Astrocyte of the cerebellum (primary cell): ENCODE data around the gene DPP6.

Experiments used
- DNase-seq: peaks from one replicate; pipeline ENCODE4 v3.0.0-alpha.2; 2011; ENCODE audit warnings: low read depth
- H3K4me3 ChIP-seq: 2 replicates; pipeline ENCODE4 v1.5.1; 2011; ENCODE audit warnings: mild to moderate bottlenecking, low read depth, low read length, moderate library complexity
- CTCF ChIP-seq: IDR thresholded peaks from 2 replicates; pipeline ENCODE4 v1.5.1; 2012; ENCODE audit warnings: low read length, low read depth, moderate library complexity, mild to moderate bottlenecking; ENCODE audit errors: missing control alignments
- in situ Hi-C: cut with HindIII; loops from 2 replicates; pipeline ENCODE4 v1.10.0; 2017; ENCODE audit warnings: low sequenced_read_pairs

Gene DPP6

GRCh38 chr7:154709840-154710520 is 657.8 kb downstream of the DPP6 start:
- no peak overlapping the region for H3K4me3 ChIP-seq
- in situ Hi-C loops, result no loop called here
- no peak for DNase-seq
- TF ChIP-seq CTCF, result no peak

- DNase-seq, result no peak
- H3K4me3 ChIP-seq, result no peak overlapping the region
- in situ Hi-C loops, result no loop called here
- no peak for TF ChIP-seq CTCF
These were observed 667.8 kb downstream of the DPP6 start for GRCh38 chr7:154720016-154720415.

GRCh38 chr7:154721086-154721485 is 668.9 kb downstream of the DPP6 start:
- no peak for DNase-seq
- no peak overlapping the region for H3K4me3 ChIP-seq
- no peak for TF ChIP-seq CTCF
- in situ Hi-C loops, result no loop called here

- TF ChIP-seq CTCF, result no peak
- H3K4me3 ChIP-seq, result no peak overlapping the region
- in situ Hi-C loops, result no loop called here
- DNase-seq, result no peak
These were observed 674.2 kb downstream of the DPP6 start for GRCh38 chr7:154726368-154726767.

- no peak for DNase-seq
- H3K4me3 ChIP-seq, result no peak overlapping the region
- in situ Hi-C loops, result no loop called here
- no peak for TF ChIP-seq CTCF
These were observed 676.9 kb downstream of the DPP6 start for GRCh38 chr7:154729056-154729455.

GRCh38 chr7:154735766-154736165 is 683.6 kb downstream of the DPP6 start:
- H3K4me3 ChIP-seq, result no peak overlapping the region
- no peak for TF ChIP-seq CTCF
- no peak for DNase-seq
- in situ Hi-C loops, result no loop called here
